Cardiac fibroblast (primary cell): Measurements from ENCODE around the gene SPINT2.

ENCODE experiments used
- DNase-seq, 2 donors: peaks; one replicate each; pipeline versions ENCODE4 v3.0.0 to v3.0.0-alpha.2; 2010; ENCODE audit warnings: low read depth in 2 of 2
- H3K4me3 ChIP-seq, 2 donors: replicated peaks in 1 of 2; 1 replicate in 1 of 2; 2 replicates in 1 of 2; pipeline ENCODE4 v1.5.1; 2011; ENCODE audit warnings: low read depth in 2 of 2, low read length in 2 of 2, mild to moderate bottlenecking in 2 of 2, moderate library complexity in 1 of 2
- CTCF ChIP-seq: IDR thresholded peaks from one replicate; pipeline ENCODE4 v1.5.1; 2011; ENCODE audit warnings: low read depth, mild to moderate bottlenecking, low read length, inconsistent platforms

SPINT2 gene

GRCh38 chr19:38264486-38265212, at the start of gene SPINT2:
Gene SPINT2, plus strand, starts transcription at chr19:38264573. Its CDS starts 320 bp downstream, at chr19:38264893.
- peak within 1 kb of the TSS; percentile 35 to 39 for H3K4me3 ChIP-seq
- TF ChIP-seq CTCF = no peak
- no peak for DNase-seq

GRCh38 chr19:38216785-38217641, 47.4 kb upstream of the SPINT2 start:
- TF ChIP-seq CTCF = no peak
- no peak for DNase-seq
- H3K4me3 ChIP-seq = no peak overlapping the region

GRCh38 chr19:38218204-38218603, 46.2 kb upstream of the SPINT2 start:
- DNase-seq = no peak
- H3K4me3 ChIP-seq = no peak overlapping the region
- no peak for TF ChIP-seq CTCF

GRCh38 chr19:38219221-38219620, 45.2 kb upstream of the SPINT2 start:
- DNase-seq = no peak
- no peak for TF ChIP-seq CTCF
- no peak overlapping the region for H3K4me3 ChIP-seq

GRCh38 chr19:38221421-38221820, 43.0 kb upstream of the SPINT2 start:
- no peak overlapping the region for H3K4me3 ChIP-seq
- no peak for TF ChIP-seq CTCF
- DNase-seq = no peak

- H3K4me3 ChIP-seq = no peak overlapping the region
- TF ChIP-seq CTCF = no peak
- no peak for DNase-seq
Observed at GRCh38 chr19:38221919-38222830, 42.2 kb upstream of the SPINT2 start.
